Neural progenitor cell (in vitro differentiated cells): ENCODE results near the gene PLEKHO2.

Experiments used
- CTCF ChIP-seq: fragments of 200-600 bp; sonication (generic); IDR thresholded peaks from 2 replicates; pipeline ENCODE4 v1.5.1; 2017; ENCODE audit warnings: antibody characterized with exemption, mild to moderate bottlenecking
- EZH2 ChIP-seq: fragments of 200-600 bp; sonication (generic); IDR thresholded peaks from 2 replicates; pipeline ENCODE4 v1.6.1; 2017; ENCODE audit warnings: antibody characterized with exemption, mild to moderate bottlenecking, moderate library complexity

- TF ChIP-seq EZH2 (no peak), CTCF (no peak)
Observed at GRCh38 chr15:64845183-64845611, 3.5 kb downstream of the PLEKHO2 start.
